Endodermal cell (in vitro differentiated cells): ENCODE results near the gene SH3GL2. TPM values are rescaled to one million over a fixed set of nuclear protein-coding genes. Genes with fewer than 3 reads are reported as not detected.
A peak's percentile ranks its signal among the peaks of the same experiment; 100 is the strongest.

ENCODE experiments used
- DNase-seq: peaks from one replicate; pipeline ENCODE4 v3.0.0-alpha.2; 2017
- H3K27ac ChIP-seq: 2 replicates; pipeline ENCODE4 v1.5.1; 2013; ENCODE audit warnings: mild to moderate bottlenecking, low read depth, low read length, moderate library complexity
- H3K27me3 ChIP-seq: 2 replicates; pipeline ENCODE4 v1.6.1; 2013; ENCODE audit warnings: mild to moderate bottlenecking, low read length, moderate library complexity; ENCODE audit not compliant: insufficient read depth, control insufficient read depth, poor library complexity, severe bottlenecking
- H3K36me3 ChIP-seq: 2 replicates; pipeline ENCODE4 v1.7.0; 2013; ENCODE audit warnings: mild to moderate bottlenecking, low read length, moderate library complexity; ENCODE audit not compliant: control insufficient read depth, insufficient read depth
- H3K4me1 ChIP-seq: one replicate; pipeline ENCODE4 v1.7.0; 2013; ENCODE audit warnings: low read length; ENCODE audit not compliant: control insufficient read depth, insufficient read depth
- H3K4me3 ChIP-seq: 2 replicates; pipeline ENCODE4 v1.5.1; 2013; ENCODE audit warnings: mild to moderate bottlenecking, low read length, moderate library complexity
- H3K9ac ChIP-seq: 2 replicates; pipeline ENCODE4 v1.6.1; 2013; ENCODE audit warnings: mild to moderate bottlenecking, low read length, moderate library complexity; ENCODE audit not compliant: poor library complexity, severe bottlenecking; ENCODE audit errors: extremely low read depth
- H3K9me3 ChIP-seq: 2 replicates; pipeline ENCODE4 v1.6.1; 2013; ENCODE audit warnings: mild to moderate bottlenecking, low read length, moderate library complexity; ENCODE audit not compliant: control insufficient read depth
- H3K27ac Mint-ChIP-seq: 2 replicates; pipeline ENCODE4 v1.8.0; 2020; ENCODE audit warnings: mixed read lengths
- H3K27me3 Mint-ChIP-seq: 2 replicates; pipeline ENCODE4 v1.8.0; 2021; ENCODE audit warnings: mild to moderate bottlenecking, mixed read lengths; ENCODE audit not compliant: insufficient read depth
- H3K36me3 Mint-ChIP-seq: 2 replicates; pipeline ENCODE4 v1.8.0; 2020; ENCODE audit warnings: low read depth, mixed read lengths
- H3K4me1 Mint-ChIP-seq: 2 replicates; pipeline ENCODE4 v1.8.0; 2020; ENCODE audit warnings: mixed read lengths
- H3K4me3 Mint-ChIP-seq: 2 replicates; pipeline ENCODE4 v1.8.0; 2020; ENCODE audit warnings: mild to moderate bottlenecking, moderate library complexity, mixed read lengths
- H3K9me3 Mint-ChIP-seq: 2 replicates; pipeline ENCODE4 v1.8.0; 2020; ENCODE audit warnings: mild to moderate bottlenecking, mixed read lengths
- CTCF ChIP-seq: fragments of 200-600 bp; sonication (generic); conservative IDR thresholded peaks from 2 replicates; pipeline ENCODE4 v1.5.0; 2021; ENCODE audit warnings: antibody characterized with exemption, mild to moderate bottlenecking
- WGBS, 2 experiments: methylation state at CpG; one replicate each; pipeline versions ENCODE4 v1.1.5 to v1.1.7; 2013; ENCODE audit warnings: missing lambda C conversion rate in 2 of 2, mixed read lengths in 1 of 2; ENCODE audit not compliant: insufficient coverage in 1 of 2, insufficient read length in 1 of 2; 5-methylcytosine and 5-hydroxymethylcytosine counted together
- total RNA-seq, 2 donors: library from RNA; stranded (reverse); fragmentation: NEBNext Ultra II Directional in 1 of 2; extraction: Animal tissue kit (Norgen Biotek cat#: 25700) in 1 of 2; gene quantifications; 2 replicates in 1 of 2; 3 replicates in 1 of 2; pipeline ENCODE4 v1.2.1, GENCODE V29; 2021

The SH3GL2 gene
- total RNA-seq, 2 donors from 2014 or later, result 3.7 to 7.7 TPM

DNA sequence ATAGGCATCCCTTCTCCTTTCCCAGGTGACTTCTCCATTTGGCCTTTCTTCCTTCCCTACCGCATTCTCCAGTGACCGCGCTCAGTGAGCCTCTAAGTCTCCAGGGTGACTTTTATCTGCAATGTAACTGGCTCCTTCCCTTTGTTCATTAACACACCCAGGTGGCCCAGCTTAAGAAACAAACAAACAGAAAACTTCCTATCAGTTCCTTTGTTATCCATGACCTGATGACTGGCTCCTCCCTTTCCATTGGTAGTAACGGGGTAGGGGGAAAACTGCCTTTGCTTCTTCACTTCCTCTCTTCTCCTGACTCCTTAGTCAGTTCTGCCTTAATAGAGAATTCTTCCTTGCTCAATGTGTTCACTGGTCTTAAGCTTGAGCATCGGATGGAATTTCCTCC lies 7.0 kb upstream of the SH3GL2 start:
- Histone ChIP-seq H3K27me3 (peaks cover 2% of the 10 kb centered on the region), H3K36me3 (no peaks in the 10 kb centered on the region), H3K27ac (no peak overlapping the region), H3K4me3 (no peak overlapping the region), H3K9me3 (no peaks in the 10 kb centered on the region), H3K9ac (no peak overlapping the region), H3K4me1 (peaks cover 8% of the 10 kb centered on the region)
- Mint-ChIP-seq H3K27me3 (peaks cover 15% of the 10 kb centered on the region), H3K4me1 (peaks cover 33% of the 10 kb centered on the region), H3K9me3 (peaks cover 2% of the 10 kb centered on the region), H3K4me3 (no peak overlapping the region), H3K36me3 (no peaks in the 10 kb centered on the region), H3K27ac (peak overlapping the region; percentile 87)
- DNase-seq, result peak; percentile 68
- TF ChIP-seq CTCF, result no peak
- WGBS, 2 experiments, result 39 to 65% methylated on average over 4 to 5 of the region's 5 CpGs

GRCh38 chr9:17574342-17574741 lies 4.5 kb upstream of the SH3GL2 start:
- Mint-ChIP-seq H3K27me3 (peaks cover 33% of the 10 kb centered on the region), H3K36me3 (no peaks in the 10 kb centered on the region), H3K4me3 (no peak overlapping the region), H3K4me1 (peaks cover 30% of the 10 kb centered on the region), H3K9me3 (peaks cover 2% of the 10 kb centered on the region), H3K27ac (no peak overlapping the region)
- no peak overlapping the region for H3K4me3 ChIP-seq
- TF ChIP-seq CTCF, result no peak
- 65% methylated on average over 2 of the region's 2 CpGs; no CpG with 5 or more reads in 1 of the 2 experiments for WGBS, 2 experiments
- peaks cover 27% of the 10 kb centered on the region for H3K27me3 ChIP-seq
- H3K36me3 ChIP-seq, result no peaks in the 10 kb centered on the region
- H3K4me1 ChIP-seq, result peaks cover 8% of the 10 kb centered on the region
- DNase-seq, result no peak
- H3K27ac ChIP-seq, result no peak overlapping the region
- no peaks in the 10 kb centered on the region for H3K9me3 ChIP-seq
- H3K9ac ChIP-seq, result no peak overlapping the region

GRCh38 chr9:17578577-17578910 lies 322 bp upstream of the SH3GL2 start:
- TF ChIP-seq CTCF, result no peak
- Histone ChIP-seq H3K27ac (no peak overlapping the region), H3K9me3 (no peaks in the 10 kb centered on the region), H3K4me3 (peak overlapping the region; percentile 76), H3K36me3 (no peaks in the 10 kb centered on the region), H3K4me1 (no peaks in the 10 kb centered on the region), H3K9ac (no peak overlapping the region), H3K27me3 (peaks cover 62% of the 10 kb centered on the region)
- Mint-ChIP-seq H3K4me3 (peak overlapping the region; percentile 65), H3K9me3 (peaks cover 2% of the 10 kb centered on the region), H3K4me1 (peaks cover 7% of the 10 kb centered on the region), H3K27me3 (peaks cover 61% of the 10 kb centered on the region), H3K27ac (no peak overlapping the region), H3K36me3 (no peaks in the 10 kb centered on the region)
- no peak for DNase-seq
- WGBS, 2 experiments, result 0 to 4% methylated on average over 6 to 17 of the region's 17 CpGs
